Subcutaneous abdominal adipose tissue (tissue), 5 donors: Measurements from ENCODE around the gene FCRL4.
"Not testable (repeated sequence)": the region's sequence is repeated elsewhere in the genome, so short reads cannot be mapped to it uniquely, and the experiment has no call there.

Experiments
- H3K27ac ChIP-seq: one replicate; pipeline ENCODE4 v1.7.0; 2013; ENCODE audit warnings: low read depth, mild to moderate bottlenecking, inconsistent platforms, low read length, moderate library complexity
- H3K27me3 ChIP-seq, 5 donors: one replicate each; pipeline ENCODE4 v1.7.0; 2013; ENCODE audit warnings: low read length in 5 of 5, inconsistent platforms in 1 of 5; ENCODE audit not compliant: control insufficient read depth in 5 of 5, insufficient read depth in 4 of 5
- H3K36me3 ChIP-seq, 5 donors: one replicate each; pipeline ENCODE4 v1.7.0; 2013; ENCODE audit warnings: low read length in 5 of 5; ENCODE audit not compliant: control insufficient read depth in 5 of 5, insufficient read depth in 5 of 5
- H3K4me1 ChIP-seq, 5 donors: one replicate each; pipeline ENCODE4 v1.7.0; 2013; ENCODE audit warnings: low read length in 5 of 5, mild to moderate bottlenecking in 3 of 5, moderate library complexity in 1 of 5; ENCODE audit not compliant: control insufficient read depth in 5 of 5, insufficient read depth in 5 of 5
- H3K4me3 ChIP-seq, 5 donors: one replicate each; pipeline ENCODE4 v1.7.0; 2013; ENCODE audit warnings: low read length in 5 of 5, low read depth in 1 of 5
- H3K9ac ChIP-seq, 5 donors: one replicate each; pipeline ENCODE4 v1.7.0; 2013; ENCODE audit warnings: low read length in 5 of 5, mild to moderate bottlenecking in 4 of 5, moderate library complexity in 3 of 5
- H3K9me3 ChIP-seq, 5 donors: one replicate each; pipeline ENCODE4 v1.7.0; 2013; ENCODE audit warnings: low read length in 5 of 5; ENCODE audit not compliant: control insufficient read depth in 5 of 5
- donor health status: healthy.
- donor health status: healthy.
- donor health status: healthy.
- donor health status: healthy.
- donor health status: healthy.

Gene FCRL4

DNA sequence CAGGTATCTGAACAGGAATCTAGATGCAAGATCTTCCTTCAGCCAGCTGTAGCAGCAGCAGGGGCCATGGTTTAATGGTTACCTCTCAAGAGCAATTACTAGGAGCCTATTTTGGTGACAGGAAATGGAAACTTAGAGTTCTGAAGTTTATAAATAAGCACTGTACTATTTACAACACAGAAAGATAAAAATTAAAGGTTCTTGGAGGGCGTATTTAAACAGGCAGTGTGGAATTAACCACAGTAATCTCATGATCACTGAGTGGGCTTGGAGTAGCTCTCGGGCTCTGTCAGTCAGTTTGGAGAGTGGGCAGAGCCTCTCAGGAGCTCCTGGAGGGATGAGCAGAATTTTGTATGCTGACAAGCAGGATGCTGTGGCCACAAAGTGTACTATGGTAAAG lies 35.4 kb downstream of the FCRL4 start:
- no peak overlapping the region for H3K27ac ChIP-seq
- H3K36me3 ChIP-seq, result no peaks in the 10 kb centered on the region
- H3K9me3 ChIP-seq, result no peaks in the 10 kb centered on the region
- H3K4me1 ChIP-seq, result no peaks in the 10 kb centered on the region
- no peak overlapping the region for H3K4me3 ChIP-seq
- H3K27me3 ChIP-seq, result peaks cover 0 to 2% (median 0%) of the 10 kb centered on the region in 5 donors
- H3K9ac ChIP-seq, result no peak overlapping the region

DNA sequence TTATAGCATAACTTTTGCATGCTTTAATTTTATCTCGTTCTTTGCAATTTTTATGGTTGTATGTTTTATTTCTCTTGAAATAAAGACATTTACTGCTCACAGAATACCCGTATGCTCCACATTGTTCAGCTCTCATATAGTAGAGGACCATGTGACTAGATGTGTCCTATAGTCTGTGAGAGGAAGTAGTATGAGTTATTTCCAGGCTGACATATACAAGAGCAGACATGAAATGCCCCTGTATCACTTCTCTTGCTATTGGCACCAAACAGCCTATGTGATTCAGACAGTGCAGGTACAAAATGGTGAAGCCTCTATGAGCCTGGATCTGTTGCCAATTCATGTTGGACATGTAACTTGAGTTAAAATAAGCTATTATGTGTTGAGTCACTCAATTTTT lies 39.8 kb downstream of the FCRL4 start:
- Histone ChIP-seq H3K4me1 (no peaks in the 10 kb centered on the region), H3K9ac (no peak overlapping the region), H3K27me3 (peaks cover 0 to 1% (median 0%) of the 10 kb centered on the region in 5 donors), H3K36me3 (no peaks in the 10 kb centered on the region), H3K27ac (no peak overlapping the region), H3K9me3 (no peaks in the 10 kb centered on the region), H3K4me3 (no peak overlapping the region)

DNA sequence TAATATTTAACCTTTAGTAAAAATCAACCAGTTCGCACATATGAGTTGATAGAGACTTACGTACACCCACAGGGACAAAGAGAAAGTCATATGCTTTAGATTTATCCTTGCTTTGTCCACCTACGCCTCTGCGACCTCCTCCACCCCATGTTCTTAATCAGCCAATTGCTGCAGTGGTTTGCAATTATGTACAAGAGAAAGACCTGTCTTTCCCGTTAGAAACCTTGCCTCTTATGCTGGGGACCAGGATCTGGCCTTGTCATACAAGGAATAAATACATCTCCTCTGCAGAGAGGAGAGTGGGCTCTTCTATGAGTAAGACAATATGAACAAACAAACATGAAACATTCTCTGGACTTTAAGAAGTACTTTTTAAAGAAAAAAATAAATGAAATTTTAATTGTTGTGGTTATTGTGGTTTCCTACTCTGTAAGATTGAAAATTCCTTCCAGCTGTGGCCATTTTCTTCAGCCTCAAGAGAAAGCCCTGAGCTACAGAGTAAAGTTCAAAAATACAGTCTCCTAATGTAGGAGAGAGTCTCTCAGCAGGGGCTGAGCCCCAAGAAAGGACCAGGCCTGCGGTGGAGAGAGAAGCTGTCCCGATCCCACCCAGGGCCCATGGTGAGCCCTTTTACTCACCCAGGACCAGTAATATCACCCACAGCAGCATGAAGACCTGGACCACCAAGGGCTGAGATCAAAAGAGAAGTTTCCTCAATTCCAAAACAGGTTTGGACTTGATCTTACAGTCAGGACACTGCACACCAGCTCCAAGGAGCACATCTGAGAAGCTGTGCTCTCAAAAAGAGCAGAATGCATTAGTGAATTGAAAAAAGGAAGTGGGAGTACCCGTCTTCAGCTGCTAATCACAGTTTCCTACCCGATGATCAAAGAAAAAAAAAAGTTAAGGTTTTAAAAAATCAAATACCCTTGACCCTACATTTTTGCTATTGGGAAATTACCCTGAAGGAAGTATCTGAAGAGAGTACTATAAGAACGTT lies 45.9 kb downstream of the FCRL4 start, which contains the start of gene FCRL5:
Gene FCRL5, minus strand, starts transcription at position 822 of the 1,000 bp plus-strand sequence. Its CDS starts 153 bp downstream, at position 669.
- H3K4me3 ChIP-seq, result no peak within 1 kb of the TSS
- H3K9ac ChIP-seq, result no peak within 1 kb of the TSS
- H3K4me1 ChIP-seq, result no peaks in the 10 kb centered on the region
- H3K9me3 ChIP-seq, result no peaks in the 10 kb centered on the region
- no peaks in the 10 kb centered on the region for H3K27me3 ChIP-seq
- no peaks in the 10 kb centered on the region for H3K36me3 ChIP-seq
- H3K27ac ChIP-seq, result no peak within 1 kb of the TSS

DNA sequence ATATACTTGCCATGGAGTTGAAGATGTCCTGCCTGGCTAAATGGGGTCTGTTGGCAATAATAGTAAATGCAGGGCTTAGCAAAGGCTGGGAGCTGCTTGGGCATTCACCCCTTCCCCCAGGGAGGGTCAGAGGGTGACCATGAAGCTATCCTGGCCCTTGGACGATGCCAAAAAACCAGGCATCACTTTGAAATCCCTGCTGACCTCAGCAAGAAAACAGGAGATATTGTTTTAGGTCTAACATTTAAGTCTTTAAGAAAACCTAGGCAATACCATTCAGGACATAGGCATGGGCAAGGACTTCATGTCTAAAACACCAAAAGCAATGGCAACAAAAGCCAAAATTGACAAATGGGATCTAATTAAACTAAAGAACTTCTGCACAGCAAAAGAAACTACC lies 49.8 kb downstream of the FCRL4 start:
- not testable (repeated sequence) for H3K27me3 ChIP-seq, H3K36me3 ChIP-seq, H3K27ac ChIP-seq, H3K9ac ChIP-seq, H3K9me3 ChIP-seq, H3K4me3 ChIP-seq, H3K4me1 ChIP-seq

DNA sequence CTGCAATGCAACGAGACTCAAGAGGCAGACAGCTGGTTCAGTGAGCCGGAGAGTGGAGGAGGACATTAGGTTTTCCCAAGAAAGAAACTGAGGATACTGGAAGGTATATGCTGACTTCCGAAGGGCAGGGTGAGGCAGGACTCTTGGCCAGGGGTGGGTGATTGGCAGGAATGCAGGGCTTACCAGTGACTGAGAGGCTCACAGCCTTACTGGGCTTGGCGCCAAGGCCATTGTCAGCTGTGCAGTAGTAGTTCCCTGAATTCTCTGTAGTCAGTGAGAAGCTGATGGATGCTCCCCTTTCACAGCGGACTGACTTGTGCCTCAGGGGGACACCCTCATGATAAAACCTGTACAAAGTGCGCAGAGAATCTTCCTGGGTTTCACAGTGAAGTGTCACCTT lies 55.2 kb downstream of the FCRL4 start:
- Histone ChIP-seq H3K27ac (no peak overlapping the region), H3K4me1 (no peaks in the 10 kb centered on the region), H3K36me3 (no peaks in the 10 kb centered on the region), H3K9me3 (no peaks in the 10 kb centered on the region), H3K4me3 (no peak overlapping the region), H3K27me3 (peaks cover 0 to 5% (median 0%) of the 10 kb centered on the region in 5 donors), H3K9ac (no peak overlapping the region)

DNA sequence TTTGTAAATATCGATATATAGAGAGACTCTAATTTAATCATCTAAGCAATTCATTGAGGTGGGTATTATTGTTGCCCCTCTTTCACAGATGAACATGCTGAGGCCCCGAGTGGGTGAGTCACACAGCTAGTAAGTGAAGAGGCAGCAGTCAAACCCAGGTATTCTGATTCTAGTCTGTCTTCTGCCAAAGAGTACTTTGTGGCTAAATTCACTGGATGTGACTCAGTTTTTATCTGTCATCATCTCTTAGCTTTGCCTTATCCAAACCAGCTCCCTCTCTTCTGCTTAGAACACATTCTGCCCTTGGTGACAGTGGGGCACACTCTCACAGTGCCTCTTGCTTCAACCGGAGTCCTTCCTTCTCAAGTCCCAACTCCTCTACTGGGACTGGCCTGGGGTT lies 57.0 kb downstream of the FCRL4 start:
- no peaks in the 10 kb centered on the region for H3K4me1 ChIP-seq
- no peak overlapping the region for H3K27ac ChIP-seq
- peaks cover 0 to 5% (median 0%) of the 10 kb centered on the region in 5 donors for H3K27me3 ChIP-seq
- no peak overlapping the region for H3K9ac ChIP-seq
- H3K9me3 ChIP-seq, result no peaks in the 10 kb centered on the region
- no peak overlapping the region for H3K4me3 ChIP-seq
- H3K36me3 ChIP-seq, result no peaks in the 10 kb centered on the region

DNA sequence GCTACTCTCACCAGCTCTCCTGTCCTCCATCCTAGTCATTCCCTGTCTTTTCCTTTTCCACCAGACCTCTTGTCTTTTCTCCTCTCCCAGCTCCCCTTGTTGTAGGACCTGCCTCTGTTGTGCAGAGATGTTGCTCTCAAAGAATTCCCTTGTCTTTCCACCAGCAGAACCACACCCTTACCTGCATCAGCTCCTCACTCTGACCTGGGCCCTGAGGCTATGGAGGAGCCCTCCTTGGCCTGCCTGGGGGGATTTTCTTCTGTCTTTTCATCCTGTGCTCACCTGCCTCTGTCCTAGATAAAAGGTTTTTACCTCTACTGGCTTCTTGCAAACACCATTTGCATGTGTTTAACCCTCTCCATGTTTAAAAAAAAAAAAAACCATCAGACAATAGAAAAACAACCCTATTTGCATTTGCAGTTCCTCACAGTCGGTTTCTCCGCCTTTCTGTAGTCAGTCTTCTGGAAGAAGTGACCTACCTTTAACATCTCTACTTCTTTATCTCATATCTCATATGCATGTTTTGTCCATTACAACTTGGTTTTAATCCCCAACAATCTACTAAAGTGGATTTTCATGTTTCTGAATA lies 57.6 kb downstream of the FCRL4 start:
- no peaks in the 10 kb centered on the region for H3K36me3 ChIP-seq
- no peaks in the 10 kb centered on the region for H3K4me1 ChIP-seq
- H3K4me3 ChIP-seq, result no peak overlapping the region
- H3K27me3 ChIP-seq, result peaks cover 0 to 5% (median 0%) of the 10 kb centered on the region in 5 donors
- no peaks in the 10 kb centered on the region for H3K9me3 ChIP-seq
- H3K27ac ChIP-seq, result no peak overlapping the region
- no peak overlapping the region for H3K9ac ChIP-seq

- H3K9ac ChIP-seq, result no peak overlapping the region
- H3K27me3 ChIP-seq, result peaks cover 0 to 5% (median 0%) of the 10 kb centered on the region in 5 donors
- no peak overlapping the region for H3K27ac ChIP-seq
- H3K9me3 ChIP-seq, result no peaks in the 10 kb centered on the region
- no peaks in the 10 kb centered on the region for H3K4me1 ChIP-seq
- H3K36me3 ChIP-seq, result no peaks in the 10 kb centered on the region
- H3K4me3 ChIP-seq, result no peak overlapping the region
Measured at GRCh38 chr1:157539568-157539967, 58.3 kb downstream of the FCRL4 start.

GRCh38 chr1:157532569-157532968 lies 65.3 kb downstream of the FCRL4 start:
- Histone ChIP-seq H3K9me3 (no peaks in the 10 kb centered on the region), H3K4me1 (no peaks in the 10 kb centered on the region), H3K36me3 (no peaks in the 10 kb centered on the region), H3K27me3 (no peaks in the 10 kb centered on the region), H3K4me3 (no peak overlapping the region), H3K9ac (no peak overlapping the region), H3K27ac (no peak overlapping the region)

GRCh38 chr1:157523774-157524493 lies 74.0 kb downstream of the FCRL4 start:
- Histone ChIP-seq H3K9me3 (peaks cover 0 to 3% (median 0%) of the 10 kb centered on the region in 5 donors), H3K36me3 (no peaks in the 10 kb centered on the region), H3K4me1 (no peaks in the 10 kb centered on the region), H3K27me3 (peaks cover 2 to 7% (median 4%) of the 10 kb centered on the region in 5 donors), H3K4me3 (no peak overlapping the region), H3K9ac (no peak overlapping the region), H3K27ac (no peak overlapping the region)
